SW 1271 (cell line): Measurements from ENCODE around the gene VWA8.

Experiments
- DNase-seq, 2 experiments: peaks; one replicate each; lab custom pipeline; 2025; lab: John Stamatoyannopoulos, UW

The VWA8 gene

GRCh38 chr13:41614671-41615527, 346.0 kb downstream of the VWA8 start:
- DNase-seq, result no peak

GRCh38 chr13:41613984-41614661, 346.8 kb downstream of the VWA8 start:
- DNase-seq, result no peak

GRCh38 chr13:41613471-41613870, 347.4 kb downstream of the VWA8 start:
- no peak for DNase-seq

- DNase-seq, result no peak
Measured at GRCh38 chr13:41611385-41611784, 349.5 kb downstream of the VWA8 start.

- DNase-seq, result peak in 1 of 2 experiments; percentile 15
Measured at GRCh38 chr13:41610404-41610803, 350.5 kb downstream of the VWA8 start.

- no peak for DNase-seq
Measured at GRCh38 chr13:41609828-41610227, 351.1 kb downstream of the VWA8 start.

DNA sequence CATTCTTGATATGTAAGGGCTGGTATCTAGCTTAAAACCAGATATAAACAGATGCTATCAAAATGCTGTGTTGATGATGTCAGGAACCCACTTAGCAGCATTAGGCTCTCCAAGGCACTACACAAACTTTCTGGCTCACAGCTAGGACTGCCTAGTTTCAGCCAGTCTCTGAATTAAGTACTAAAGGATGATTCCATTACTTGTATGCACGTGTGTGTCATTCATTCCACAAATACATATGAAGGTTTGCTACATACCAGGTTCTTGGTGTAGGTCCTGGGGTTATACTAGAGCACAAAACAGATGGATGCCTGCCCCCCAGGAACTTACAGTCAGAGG, 352.1 kb downstream of the VWA8 start:
- DNase-seq, result no peak

DNA sequence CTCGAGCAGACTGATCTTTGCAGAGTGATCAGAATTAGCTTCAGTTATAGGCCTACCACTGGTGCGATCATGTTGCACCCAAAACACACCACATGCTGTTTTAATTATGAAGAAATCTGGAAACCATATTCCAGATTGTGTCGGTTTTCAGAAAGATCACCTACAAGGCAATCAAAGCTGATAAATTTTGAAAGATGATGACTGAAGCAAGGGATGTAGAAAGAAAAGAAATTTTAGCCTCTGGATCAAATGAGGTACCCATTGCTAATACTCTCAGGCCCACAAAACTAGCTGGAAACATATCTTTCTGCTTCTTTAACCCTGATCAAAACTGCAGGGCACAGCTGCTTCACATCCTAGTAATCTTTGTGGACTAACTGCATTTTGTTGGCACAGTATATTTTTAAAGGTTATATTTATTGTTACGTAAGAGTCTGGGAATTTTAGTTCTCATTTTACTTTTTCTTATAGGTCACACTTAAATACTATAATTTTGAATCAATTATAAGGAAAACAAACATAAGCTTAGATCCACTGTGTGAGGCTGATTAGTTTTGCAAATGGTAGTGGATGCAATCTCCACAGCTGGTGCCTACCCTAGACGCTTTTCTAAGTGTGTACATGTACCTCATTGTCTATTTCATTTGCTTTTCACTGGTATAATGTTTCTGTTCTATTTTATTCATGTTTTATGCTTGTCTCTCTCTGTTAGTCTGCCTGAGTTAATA, 352.6 kb downstream of the VWA8 start:
- no peak for DNase-seq

GRCh38 chr13:41606646-41607045, 354.3 kb downstream of the VWA8 start:
- DNase-seq, result no peak

DNA sequence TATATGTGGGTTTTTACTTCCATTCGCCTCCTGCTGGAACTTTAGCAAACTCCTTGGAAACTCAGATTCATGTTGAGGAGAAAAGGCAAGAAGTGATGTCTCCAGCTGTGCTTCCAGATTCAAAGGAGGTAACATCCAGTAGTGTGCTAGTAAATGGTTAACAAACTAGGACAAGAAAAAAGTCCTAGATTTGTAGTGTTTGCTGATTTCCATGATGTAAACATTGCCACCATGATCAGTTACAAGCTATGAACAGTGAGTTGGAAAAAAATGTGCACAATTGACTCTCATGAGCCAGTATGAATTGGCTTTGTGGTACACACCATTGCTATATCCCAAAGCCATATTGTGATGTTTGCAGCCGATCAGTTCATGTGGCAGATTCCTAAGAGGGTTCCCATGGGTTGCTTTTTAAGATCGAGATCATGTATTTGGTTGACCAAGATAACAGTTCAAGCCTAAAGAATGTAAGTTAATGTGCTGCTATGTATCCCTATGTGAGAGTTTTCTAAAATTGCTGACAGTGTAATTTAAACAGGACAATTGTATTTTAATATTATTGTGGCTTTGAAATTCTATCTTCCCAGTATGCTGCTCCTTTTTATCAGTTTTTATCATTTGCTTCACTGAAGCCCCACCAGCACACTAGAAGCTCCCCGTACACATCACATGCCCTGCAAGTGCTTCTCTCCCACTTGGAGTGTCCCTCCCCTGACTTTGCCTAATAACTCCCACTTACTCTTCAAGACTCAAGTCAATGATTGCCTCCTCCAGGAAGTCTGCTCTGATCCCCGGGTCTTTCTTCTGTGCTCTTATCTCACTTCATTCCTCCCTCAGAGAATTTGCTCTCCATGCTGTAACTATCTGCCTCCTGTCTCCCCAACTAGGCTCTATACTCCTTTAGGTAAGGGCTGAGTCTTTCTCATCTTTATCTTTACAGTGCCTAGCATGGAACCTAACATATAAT, 355.3 kb downstream of the VWA8 start:
- DNase-seq, result no peak

- peak in 1 of 2 experiments; percentile 8 for DNase-seq
Measured at GRCh38 chr13:41603917-41604316, 357.0 kb downstream of the VWA8 start.

- no peak for DNase-seq
Measured at GRCh38 chr13:41601718-41602445, 359.0 kb downstream of the VWA8 start.

- DNase-seq, result no peak
Measured at GRCh38 chr13:41599619-41600018, 361.3 kb downstream of the VWA8 start.

DNA sequence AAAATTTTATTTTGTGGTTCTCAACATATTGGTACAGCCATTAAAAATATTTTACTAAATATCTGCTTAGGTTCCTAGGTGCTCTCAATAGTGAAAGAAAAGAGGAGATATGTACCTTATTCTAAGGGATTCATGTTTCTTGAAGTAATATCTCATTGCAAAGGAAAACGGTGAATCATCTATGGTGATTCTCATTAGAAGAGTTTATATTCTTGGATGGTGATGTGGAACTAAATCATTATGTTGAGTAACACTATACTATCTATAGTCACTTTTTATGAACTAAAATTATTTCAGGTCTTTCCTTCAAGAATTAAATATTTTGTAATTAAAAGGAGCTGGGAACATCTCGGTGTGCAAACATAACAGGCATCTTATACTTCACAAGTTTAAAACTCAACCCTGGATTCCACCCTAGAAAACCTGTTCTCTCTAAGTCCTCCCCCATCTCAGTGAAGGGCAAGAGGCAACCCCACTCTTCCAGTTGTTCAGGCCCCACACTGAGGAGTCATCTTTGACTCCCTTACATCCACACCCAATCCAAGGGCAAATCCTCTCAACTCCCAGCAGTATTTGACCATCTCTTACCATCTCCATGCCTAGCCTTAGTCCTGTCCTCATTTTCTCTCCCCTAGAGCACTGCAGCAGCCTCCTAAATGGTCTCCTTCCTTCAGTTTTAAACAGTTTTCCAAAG, 363.4 kb downstream of the VWA8 start:
- DNase-seq, result no peak

DNA sequence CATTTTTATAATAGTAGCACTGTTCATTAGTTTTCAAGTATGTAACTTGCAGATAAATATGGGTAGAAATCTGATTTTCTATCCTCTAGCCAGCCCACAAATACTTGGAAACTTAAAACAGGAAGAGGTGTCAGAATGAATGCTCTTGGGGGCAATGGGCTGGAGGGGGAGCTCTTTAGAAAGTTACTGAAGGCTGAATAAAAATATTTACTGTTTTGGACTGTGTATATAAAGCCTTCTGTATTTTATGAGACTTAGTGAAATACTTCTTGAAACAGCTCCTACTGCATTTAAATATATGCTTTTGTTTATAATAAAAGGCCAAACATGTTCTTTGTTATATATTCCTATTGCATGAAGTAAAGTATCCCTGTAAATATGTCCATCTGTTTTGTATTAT, 364.7 kb downstream of the VWA8 start:
- no peak for DNase-seq

DNA sequence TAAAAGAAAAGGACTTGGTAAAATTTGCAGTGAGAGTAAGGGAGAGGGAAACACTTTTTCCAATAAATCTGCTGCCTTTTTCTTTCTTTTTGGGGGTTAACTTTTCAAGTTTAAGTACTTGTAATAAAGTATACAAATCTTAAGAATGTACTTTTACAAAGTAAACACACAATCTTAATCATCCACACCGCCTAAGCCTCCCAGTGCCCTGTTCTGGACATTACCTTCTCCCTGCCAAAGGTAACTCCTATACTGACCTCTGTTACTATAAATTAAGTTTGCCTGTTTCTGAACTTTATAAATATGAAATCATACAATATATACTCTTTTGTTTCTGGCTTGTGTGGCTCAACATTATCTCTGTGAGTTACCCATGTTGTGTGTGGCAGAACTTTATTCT, 365.6 kb downstream of the VWA8 start:
- DNase-seq, result no peak

DNA sequence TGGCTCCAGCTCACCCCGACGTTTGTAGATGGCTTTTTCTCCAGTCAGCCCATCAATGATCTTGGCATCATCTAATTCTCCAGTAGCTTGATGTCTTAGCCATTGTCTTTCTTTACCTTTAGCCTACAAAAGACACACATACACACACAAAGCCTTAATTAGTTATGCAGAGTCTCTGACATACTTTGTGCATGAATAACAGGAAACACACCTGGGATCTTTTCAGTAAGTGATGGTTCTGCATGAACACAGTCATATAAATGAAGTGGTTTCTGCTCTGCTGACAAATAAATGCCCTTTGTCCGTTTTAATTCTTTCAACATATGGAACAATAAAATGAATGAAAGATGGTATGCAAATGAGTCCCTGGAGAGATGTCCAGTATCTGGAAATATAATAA, 370.3 kb downstream of the VWA8 start:
- DNase-seq, result no peak

- DNase-seq, result no peak
Measured at GRCh38 chr13:41590122-41590521, 370.8 kb downstream of the VWA8 start.

DNA sequence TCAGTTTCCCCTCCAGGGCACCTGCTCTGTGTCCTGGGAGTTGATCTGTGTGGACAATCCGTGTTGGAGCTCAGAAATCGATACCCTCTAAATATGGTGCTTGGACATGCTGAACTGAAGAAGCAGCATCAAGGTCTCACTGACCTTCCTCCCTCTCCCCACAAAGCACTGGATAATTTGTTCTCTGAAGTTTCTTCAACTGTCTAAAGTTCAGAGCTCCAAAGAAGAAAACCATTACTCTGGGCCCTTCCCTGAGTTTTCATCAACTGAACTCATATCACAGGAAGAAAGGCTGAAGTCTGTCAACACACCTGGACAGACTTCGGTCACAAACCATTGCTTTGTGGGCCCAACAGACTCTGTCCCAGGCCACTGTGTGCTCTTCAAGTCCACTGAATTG, 371.5 kb downstream of the VWA8 start:
- no peak for DNase-seq

DNA sequence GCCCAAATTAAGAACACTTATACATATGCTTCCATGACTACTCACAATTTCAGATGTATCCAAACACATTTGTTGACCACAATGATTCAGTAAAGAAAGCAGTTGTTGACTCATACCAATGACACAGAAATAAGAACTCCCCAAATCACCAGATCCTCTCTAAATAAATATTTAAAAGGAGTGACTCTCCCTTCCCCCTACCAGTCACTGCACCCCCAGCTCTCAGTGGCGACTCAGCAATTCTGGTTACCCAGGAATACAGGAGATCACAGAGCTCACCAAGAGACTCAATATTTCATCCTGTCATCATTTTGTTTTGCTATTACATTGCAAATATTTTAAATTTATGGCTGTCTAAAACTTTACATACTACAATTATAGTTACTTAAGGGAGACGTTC, 372.0 kb downstream of the VWA8 start:
- DNase-seq, result peak; percentile 52 to 71
